Stimulated activated CD4-positive, alpha-beta T cell treated with anti-CD3 and anti-CD28 coated beads, Interleukin-2, amount 100 ng/mL, for 24 hours (primary cell): Measurements from ENCODE around the gene XPR1.
A peak's percentile ranks its signal among the peaks of the same experiment; 100 is the strongest.
"Not testable (repeated sequence)": the region's sequence is repeated elsewhere in the genome, so short reads cannot be mapped to it uniquely, and the experiment has no call there.

ENCODE experiments used
- DNase-seq, 2 donors: peaks; one replicate each; pipeline ENCODE4 v3.0.0-alpha.2; 2020

The XPR1 gene

DNA sequence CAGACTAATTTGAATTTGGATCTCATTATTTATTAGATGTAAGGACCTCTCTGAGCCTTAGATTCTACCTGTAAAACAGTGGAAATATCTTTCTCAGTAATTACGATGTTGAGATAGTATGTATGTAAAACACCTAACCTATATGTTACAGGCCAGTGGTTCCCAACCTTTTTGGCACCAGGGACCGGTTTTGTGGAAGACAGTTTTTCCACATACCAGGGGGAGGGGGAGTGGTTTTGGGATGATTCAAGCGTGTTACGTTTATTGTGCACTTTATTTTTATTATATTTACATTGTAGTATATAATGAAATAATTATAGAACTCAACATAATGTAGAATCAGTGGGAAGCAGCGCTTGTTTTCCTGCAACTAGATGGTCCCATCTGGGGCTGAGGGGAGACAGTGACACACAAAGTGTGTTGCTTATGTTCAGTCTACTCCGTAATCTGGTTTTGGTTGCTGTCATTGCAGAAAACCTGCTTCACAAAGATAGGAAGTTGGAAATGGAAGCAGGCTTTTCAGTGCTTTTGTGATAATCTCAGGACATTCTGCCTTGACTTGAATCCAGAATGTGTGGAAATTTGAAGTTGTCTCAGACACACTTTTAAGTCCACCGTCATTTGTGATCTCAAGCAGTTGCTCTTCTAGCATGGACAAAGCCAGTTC lies 12.8 kb downstream of the XPR1 start:
- DNase-seq = no peak

DNA sequence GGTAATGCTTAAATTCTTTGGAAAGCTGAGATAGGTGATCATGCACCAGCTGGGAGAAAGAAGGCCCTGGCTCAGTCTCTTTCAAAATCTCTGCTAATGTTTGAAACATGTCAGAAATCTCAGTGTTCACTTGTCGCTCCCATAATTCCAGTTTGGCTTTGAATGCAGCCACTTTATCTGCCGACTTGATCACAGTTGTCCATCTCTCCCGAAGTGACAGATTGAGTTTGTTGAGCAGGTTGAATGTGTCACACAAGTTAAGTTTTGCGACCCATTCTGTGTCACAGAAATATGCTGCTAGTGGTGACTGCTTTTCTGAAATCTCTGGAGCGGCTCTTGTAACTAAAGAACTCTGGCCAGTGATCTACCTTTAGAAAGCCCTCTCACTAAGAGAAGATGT lies 13.4 kb downstream of the XPR1 start:
- DNase-seq = not testable (repeated sequence)

GRCh38 chr1:180646093-180646492 lies 14.3 kb downstream of the XPR1 start:
- DNase-seq = no peak

DNA sequence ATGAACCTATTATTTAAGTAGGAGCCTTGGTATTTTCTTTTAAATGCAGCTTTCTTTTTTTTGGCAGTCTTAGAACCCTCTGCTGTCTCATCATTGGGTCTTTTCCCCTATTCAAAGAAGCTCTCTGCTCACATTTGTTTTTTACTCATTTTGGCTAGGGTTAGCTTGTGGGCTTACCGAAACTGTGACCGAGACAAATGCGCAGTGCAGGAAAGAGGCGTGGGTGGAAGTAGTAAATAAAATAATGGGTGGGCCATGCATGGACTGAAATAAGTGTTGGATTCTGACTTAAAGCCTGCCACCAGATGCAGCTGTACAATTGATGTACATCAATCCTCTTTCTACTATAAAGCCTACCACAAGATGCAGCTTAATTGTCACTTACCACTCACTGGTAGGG lies 14.7 kb downstream of the XPR1 start:
- DNase-seq = peak in 1 of 2 donors; percentile 10

DNA sequence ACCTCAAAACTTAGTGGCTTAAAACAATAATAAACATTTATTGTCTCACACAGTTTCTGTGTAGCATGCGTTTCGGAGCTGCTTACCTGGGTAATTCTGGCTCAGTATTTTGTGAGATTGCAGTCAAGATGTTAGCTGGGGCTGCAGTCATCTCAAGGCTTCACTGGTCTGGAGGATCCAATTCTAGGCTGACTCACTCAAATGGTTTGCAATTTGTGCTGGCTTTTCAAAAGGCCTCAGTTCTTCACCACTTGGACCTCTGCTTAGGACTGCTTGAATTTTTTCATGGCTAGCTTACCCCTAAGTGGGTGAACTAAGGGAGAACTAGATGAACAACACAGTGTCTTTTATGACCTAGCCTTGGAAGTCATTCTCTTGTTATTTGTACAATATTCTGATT lies 21.0 kb downstream of the XPR1 start:
- DNase-seq = no peak

GRCh38 chr1:180662709-180663108 lies 30.9 kb downstream of the XPR1 start:
- no peak for DNase-seq

GRCh38 chr1:180670681-180671080 lies 38.9 kb downstream of the XPR1 start:
- DNase-seq = no peak

GRCh38 chr1:180672105-180672504 lies 40.3 kb downstream of the XPR1 start:
- no peak for DNase-seq

DNA sequence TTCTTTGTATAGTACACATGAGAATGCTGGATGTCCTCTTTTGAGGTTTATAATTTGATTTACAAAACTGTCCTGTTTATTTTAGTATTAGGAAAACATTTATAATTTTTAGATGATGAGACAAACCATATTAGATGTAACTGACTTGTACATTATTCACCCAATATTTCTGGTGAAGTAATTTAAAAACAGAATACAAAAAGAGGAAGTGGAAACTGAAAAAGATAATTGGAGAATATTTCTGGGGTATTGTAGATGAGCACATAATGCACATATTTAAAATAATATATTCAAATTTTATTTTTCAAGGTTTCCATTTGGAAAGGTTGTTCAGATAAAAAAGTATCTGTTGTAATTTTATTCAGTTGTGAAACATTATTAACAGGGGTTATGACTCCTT lies 40.7 kb downstream of the XPR1 start:
- DNase-seq = no peak

DNA sequence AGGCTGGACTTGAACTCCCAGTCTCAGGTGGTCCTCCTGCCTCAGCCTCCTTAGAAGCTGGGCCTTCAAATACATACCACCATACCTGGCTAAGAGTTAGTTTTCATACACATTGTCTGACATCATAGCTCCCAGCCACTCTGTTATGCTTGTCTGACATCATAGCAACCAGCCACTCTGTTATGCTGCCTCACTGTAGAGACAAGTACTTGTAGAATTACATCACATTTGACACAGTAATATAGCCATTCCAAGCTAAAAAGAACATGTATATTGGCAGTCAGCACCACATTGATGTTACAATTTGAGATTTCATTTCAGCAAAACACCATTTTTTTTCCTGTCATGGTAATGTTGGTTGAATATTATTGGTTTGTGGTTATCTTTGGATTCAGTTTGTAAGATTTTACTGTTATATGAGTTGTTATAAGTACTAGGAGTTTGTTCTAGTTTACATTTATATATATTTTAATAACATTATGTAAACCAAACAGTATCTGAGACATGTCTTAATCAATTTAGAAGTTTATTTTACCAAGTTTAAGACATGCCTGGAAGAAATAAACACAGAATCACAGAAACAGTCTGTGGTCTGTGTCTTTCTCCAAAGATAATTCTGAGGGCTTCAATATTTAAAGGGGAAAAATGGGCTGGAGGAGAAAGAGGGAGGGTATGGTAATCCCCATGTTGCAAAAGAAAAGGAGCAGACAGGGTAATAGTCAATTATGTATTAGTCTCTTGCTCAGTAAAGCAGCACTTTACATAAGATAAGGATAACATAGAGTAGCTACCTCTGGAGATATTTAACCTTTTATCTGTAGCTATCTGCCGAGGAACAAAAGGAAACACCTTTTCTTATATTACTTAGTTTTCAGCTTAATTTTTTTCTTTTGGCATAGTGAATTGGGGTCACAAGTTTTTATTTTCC lies 43.0 kb downstream of the XPR1 start:
- no peak for DNase-seq

DNA sequence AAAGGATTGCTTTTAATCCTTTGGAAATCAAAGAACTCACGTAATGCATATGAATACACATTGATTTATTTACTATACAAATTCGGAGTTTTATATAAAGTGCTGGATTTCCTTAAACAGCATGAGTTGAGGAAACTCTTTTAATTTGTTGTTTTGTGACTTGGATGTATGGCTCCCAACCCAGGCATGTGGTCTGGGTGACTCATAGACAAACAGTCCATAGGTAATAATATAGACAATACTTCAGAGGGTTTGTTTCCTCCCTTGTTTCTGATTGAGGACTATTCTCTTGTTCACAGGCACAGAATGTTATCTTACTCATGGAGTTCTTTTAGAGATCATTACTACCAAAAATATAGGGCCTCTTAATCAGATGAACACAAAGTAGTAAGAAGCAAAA lies 43.8 kb downstream of the XPR1 start:
- DNase-seq = no peak

DNA sequence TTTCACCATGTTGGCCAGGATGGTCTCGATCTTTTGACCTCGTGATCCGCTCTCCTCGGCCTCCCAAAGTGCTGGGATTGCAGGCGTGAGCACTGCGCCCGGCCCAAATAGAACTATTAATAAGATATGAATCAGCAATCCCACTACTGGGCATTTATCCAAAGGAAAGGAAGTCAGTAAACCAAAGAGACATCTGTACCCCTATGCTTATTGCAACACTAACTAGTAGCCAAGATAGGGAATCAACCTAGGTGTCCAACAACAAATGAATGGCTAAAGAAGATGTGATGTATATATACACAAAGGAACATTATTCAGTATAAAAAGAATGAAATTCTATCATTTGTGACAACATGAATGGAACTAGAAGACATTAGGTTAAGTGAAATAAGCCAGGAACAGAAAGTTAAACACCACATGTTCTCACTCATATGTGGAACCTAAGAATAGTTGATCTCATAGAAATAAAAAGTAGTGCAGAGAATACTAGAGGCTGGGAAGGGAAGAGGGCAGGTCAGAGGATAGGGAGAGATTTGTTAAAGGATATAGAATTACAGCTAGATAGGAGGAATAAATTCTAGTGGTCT lies 48.8 kb downstream of the XPR1 start:
- DNase-seq = no peak

DNA sequence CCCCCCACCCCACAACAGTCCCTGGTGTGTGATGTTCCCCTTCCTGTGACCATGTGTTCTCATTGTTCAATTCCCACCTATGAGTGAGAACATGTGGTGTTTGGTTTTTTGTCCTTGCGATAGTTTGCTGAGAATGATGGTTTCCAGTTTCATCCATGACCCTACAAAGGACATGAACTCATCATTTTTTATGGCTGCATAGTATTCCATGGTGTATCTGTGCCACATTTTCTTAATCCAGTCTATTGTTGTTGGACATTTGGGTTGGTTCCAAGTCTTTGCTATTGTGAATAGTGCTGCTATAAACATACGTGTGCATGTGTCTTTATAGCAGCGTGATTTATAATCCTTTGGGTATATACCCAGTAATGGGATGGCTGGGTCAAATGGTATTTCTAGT lies 51.3 kb downstream of the XPR1 start:
- DNase-seq = not testable (repeated sequence)

DNA sequence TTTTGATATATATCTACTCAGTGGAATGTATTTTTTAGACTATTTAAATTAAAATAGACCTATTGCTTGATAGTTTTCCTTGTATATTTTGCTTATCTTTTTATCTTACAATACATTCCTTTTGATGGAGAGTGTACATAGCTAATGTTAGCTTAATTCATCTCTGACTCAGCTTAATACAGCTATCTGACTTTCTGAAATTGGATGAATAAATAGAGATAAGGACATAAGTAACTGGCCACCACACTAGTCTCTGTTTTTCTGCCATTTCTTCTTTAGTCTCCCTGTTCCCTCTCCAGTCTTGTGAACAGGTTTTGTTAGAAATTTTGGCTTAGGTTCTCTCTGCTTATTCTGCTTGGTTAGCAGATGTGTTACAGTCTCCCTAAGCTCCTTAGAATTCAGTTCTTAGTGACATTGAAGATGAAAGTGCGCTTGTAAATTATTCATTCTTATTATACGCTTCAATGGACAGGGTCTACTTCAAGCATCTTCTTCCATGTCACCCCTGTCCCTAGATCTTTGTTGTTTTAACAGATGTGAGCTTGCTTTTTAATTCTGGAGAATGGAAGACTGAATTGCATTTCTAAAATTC lies 59.6 kb downstream of the XPR1 start:
- no peak for DNase-seq

GRCh38 chr1:180693564-180694244 lies 61.9 kb downstream of the XPR1 start:
- DNase-seq = no peak

- DNase-seq = no peak
Measured at GRCh38 chr1:180695282-180695681, 63.5 kb downstream of the XPR1 start.

- no peak for DNase-seq
Measured at GRCh38 chr1:180696361-180696760, 64.5 kb downstream of the XPR1 start.

GRCh38 chr1:180698580-180698979 lies 66.8 kb downstream of the XPR1 start:
- no peak for DNase-seq

DNA sequence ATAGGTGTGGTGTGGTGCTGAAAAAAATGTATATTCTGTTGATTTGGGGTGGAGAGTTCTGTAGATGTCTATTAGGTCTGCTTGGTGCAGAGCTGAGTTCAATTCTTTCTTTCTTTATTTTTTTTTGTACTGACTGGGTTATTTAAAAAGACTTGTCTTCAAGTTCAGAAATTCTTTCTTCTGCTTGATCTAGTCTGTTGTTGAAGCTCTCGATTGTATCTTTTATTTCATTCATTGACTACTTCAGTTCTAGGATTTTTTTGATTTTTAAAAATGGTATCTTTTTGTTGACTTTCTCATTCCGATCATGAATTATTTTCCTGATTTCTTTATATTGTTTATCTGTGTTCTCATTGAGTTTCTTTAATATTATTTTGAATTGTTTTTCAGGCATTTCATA lies 70.6 kb downstream of the XPR1 start:
- DNase-seq = not testable (repeated sequence)

- DNase-seq = not testable (repeated sequence)
Measured at GRCh38 chr1:180710746-180711145, 78.9 kb downstream of the XPR1 start.

DNA sequence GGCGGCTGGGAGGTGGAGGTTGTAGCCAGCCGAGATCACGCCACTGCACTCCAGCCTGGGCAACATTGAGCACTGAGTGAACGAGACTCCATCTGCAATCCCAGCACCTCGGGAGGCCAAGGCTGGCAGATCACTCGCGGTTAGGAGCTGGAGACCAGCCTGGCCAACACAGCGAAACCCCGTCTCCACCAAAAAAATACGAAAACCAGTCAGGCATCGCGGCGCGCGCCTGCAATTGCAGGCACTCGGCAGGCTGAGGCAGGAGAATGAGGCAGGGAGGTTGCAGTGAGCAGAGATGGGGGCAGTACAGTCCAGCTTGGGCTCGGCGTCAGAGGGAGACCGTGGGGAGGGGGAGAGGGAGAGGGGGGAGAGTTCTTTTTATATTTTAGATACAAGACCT lies 79.4 kb downstream of the XPR1 start:
- DNase-seq = not testable (repeated sequence)

DNA sequence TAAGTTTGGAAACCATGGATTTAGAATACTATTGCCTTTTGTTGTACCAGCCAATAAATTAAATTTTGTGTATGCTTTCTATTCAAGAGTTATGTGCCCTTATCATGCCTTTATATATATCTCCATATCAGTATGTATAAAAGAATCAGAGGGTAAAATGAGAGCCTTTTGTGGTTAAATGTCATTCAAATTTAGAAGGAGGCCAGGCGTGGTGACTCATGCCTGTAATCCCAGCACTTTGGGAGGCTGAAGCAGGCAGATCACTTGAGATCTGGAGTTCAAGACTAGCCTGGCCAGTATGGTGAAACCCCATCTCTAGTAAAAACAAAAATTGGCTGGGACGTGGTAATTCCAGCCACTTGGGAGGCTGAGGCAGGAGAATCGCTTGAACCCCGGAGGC lies 88.9 kb downstream of the XPR1 start:
- no peak for DNase-seq

GRCh38 chr1:180722586-180722985 lies 90.8 kb downstream of the XPR1 start:
- DNase-seq = no peak
